ENCODE data around the gene ZNF79. TPM values are rescaled to one million over a fixed set of nuclear protein-coding genes. Genes with fewer than 3 reads are reported as not detected.

The ZNF79 gene
- total and polyA plus RNA-seq, 9 donors = 3.9 to 12.3 (median 10.5) TPM

- 81 to 85% (median 82%) methylated on average over 6 to 10 of the region's 10 CpGs for WGBS, 3 donors
- Histone ChIP-seq H3K9me3 (no peaks in the 10 kb centered on the region), H3K27ac (no peak overlapping the region), H3K4me1 (ENCODE audit: insufficient read depth) (peaks cover 3% of the 10 kb centered on the region), H3K27me3 (no peaks in the 10 kb centered on the region), H3K36me3 (no peaks in the 10 kb centered on the region), H3K4me3 (no peak overlapping the region)
- intact Hi-C loops (cut with DNase I) = no loop called here
- TF ChIP-seq EP300 (IDR thresholded peaks at IDR 0.05) (no peak), CTCF (IDR thresholded peaks at IDR 0.05) (no peak), POLR2A (IDR thresholded peaks at IDR 0.05) (no peak)
- no peak for DNase-seq
These were observed 67.3 kb downstream of the ZNF79 start for GRCh38 chr9:127491516-127491915.

- H3K27ac ChIP-seq = no peak overlapping the region
- no peak for DNase-seq
- TF ChIP-seq EP300 (IDR thresholded peaks at IDR 0.05) = no peak
- TF ChIP-seq POLR2A (IDR thresholded peaks at IDR 0.05) = no peak
- no peak for TF ChIP-seq CTCF (IDR thresholded peaks at IDR 0.05)
- H3K4me1 ChIP-seq (ENCODE audit: insufficient read depth) = peaks cover 3% of the 10 kb centered on the region
- H3K36me3 ChIP-seq = no peaks in the 10 kb centered on the region
- intact Hi-C loops (cut with DNase I) = no loop called here
- H3K9me3 ChIP-seq = no peaks in the 10 kb centered on the region
- H3K27me3 ChIP-seq = no peaks in the 10 kb centered on the region
- WGBS, 3 donors = 70 to 82% (median 76%) methylated on average over 14 of the region's 14 CpGs
- H3K4me3 ChIP-seq = no peak overlapping the region
These were observed 68.4 kb downstream of the ZNF79 start for GRCh38 chr9:127492616-127493015.

- Histone ChIP-seq H3K4me1 (ENCODE audit: insufficient read depth) (peaks cover 3% of the 10 kb centered on the region), H3K4me3 (no peak overlapping the region), H3K27ac (no peak overlapping the region), H3K27me3 (no peaks in the 10 kb centered on the region), H3K9me3 (no peaks in the 10 kb centered on the region), H3K36me3 (no peaks in the 10 kb centered on the region)
- intact Hi-C loops (cut with DNase I) = no loop called here
- WGBS, 3 donors = 82 to 84% (median 82%) methylated on average over 19 to 22 of the region's 22 CpGs
- TF ChIP-seq CTCF (IDR thresholded peaks at IDR 0.05) (no peak), POLR2A (IDR thresholded peaks at IDR 0.05) (no peak), EP300 (IDR thresholded peaks at IDR 0.05) (no peak)
- no peak for DNase-seq
These were observed 69.6 kb downstream of the ZNF79 start for GRCh38 chr9:127493592-127494303.

GRCh38 chr9:127494304-127494702 is 70.1 kb downstream of the ZNF79 start:
- Histone ChIP-seq H3K36me3 (no peaks in the 10 kb centered on the region), H3K4me3 (no peak overlapping the region), H3K27ac (peak overlapping the region in 1 of 2 donors; percentile 41), H3K27me3 (no peaks in the 10 kb centered on the region), H3K4me1 (ENCODE audit: insufficient read depth) (peaks cover 3% of the 10 kb centered on the region), H3K9me3 (no peaks in the 10 kb centered on the region)
- WGBS, 3 donors = 84 to 87% (median 85%) methylated on average over 9 of the region's 9 CpGs
- DNase-seq = no peak
- TF ChIP-seq POLR2A (IDR thresholded peaks at IDR 0.05) (no peak), CTCF (IDR thresholded peaks at IDR 0.05) (no peak), EP300 (IDR thresholded peaks at IDR 0.05) (no peak)
- intact Hi-C loops (cut with DNase I) = no loop called here

Small RNA genes within 50 kb of the gene (small RNA-seq; reads per million reads assigned to genes)
- gene RF00019 (not detected), gene SNORA65 (159 reads per million, percentile 92 among the genes with 10 or more reads in this experiment)

Other genes with a start within 250 kb of the ZNF79 start
- 10 to 100 TPM; 15.0 to 30.7 (median 22.9) TPM for gene GARNL3, start 159.6 kb upstream of the ZNF79 start, total RNA-seq
- gene GARNL3, start 159.6 kb upstream of the ZNF79 start, polyA plus RNA-seq = 10 to 100 TPM in 1 of 2 donors, 1 to 10 TPM in 1; 8.9 to 26.6 TPM
- 10 to 100 TPM in 6 of 7 donors, 1 to 10 TPM in 1; 9.4 to 21.2 (median 17.9) TPM for gene SLC2A8, start 27.2 kb upstream of the ZNF79 start, total RNA-seq
- gene SLC2A8, start 27.2 kb upstream of the ZNF79 start, polyA plus RNA-seq = 10 to 100 TPM in 1 of 2 donors, 1 to 10 TPM in 1; 6.2 to 17.2 TPM
- 1,000 to 10,000 TPM; 1,883 to 4,136 (median 2,145) TPM for gene RPL12, start 27.0 kb downstream of the ZNF79 start, total RNA-seq
- gene RPL12, start 27.0 kb downstream of the ZNF79 start, polyA plus RNA-seq = 1,000 to 10,000 TPM; 3,825 to 5,812 TPM
- gene LRSAM1, start 27.1 kb downstream of the ZNF79 start, total RNA-seq = 10 to 100 TPM; 14.2 to 28.5 (median 20.9) TPM
- gene LRSAM1, start 27.1 kb downstream of the ZNF79 start, polyA plus RNA-seq = 10 to 100 TPM in 1 of 2 donors, 1 to 10 TPM in 1; 9.0 to 11.9 TPM
- 100 to 1,000 TPM in 1 of 7 donors, 10 to 100 TPM in 6; 46.8 to 102 (median 75.7) TPM for gene STXBP1, start 187.9 kb downstream of the ZNF79 start, total RNA-seq
- 10 to 100 TPM; 18.8 to 84.2 TPM for gene STXBP1, start 187.9 kb downstream of the ZNF79 start, polyA plus RNA-seq